GM23338 (cell line): Measurements from ENCODE around the gene RFX7. TPM values are rescaled to one million over a fixed set of nuclear protein-coding genes. Genes with fewer than 3 reads are reported as not detected.

Experiments used
- ATAC-seq: fragments of 200-7000 bp; cut with Tn5 transposase; 3 replicates; pipeline ENCODE4 v1.9.1; 2020
- DNase-seq: peaks from one replicate; pipeline ENCODE4 v3.0.0-alpha.2; 2015; ENCODE audit warnings: low spot score
- H2AFZ ChIP-seq: fragments of 200-600 bp; sonication (generic); 2 replicates; pipeline ENCODE4 v1.8.0; 2016; ENCODE audit warnings: antibody characterized with exemption, mild to moderate bottlenecking, moderate library complexity
- H3F3A ChIP-seq: fragments of 200-600 bp; sonication (generic); replicated peaks from 2 replicates; pipeline ENCODE4 v1.8.0; 2017; ENCODE audit warnings: antibody characterized with exemption, mixed run types, low read depth
- H3K27ac ChIP-seq: fragments of 200-600 bp; sonication (generic); 2 replicates; pipeline ENCODE4 v1.6.1; 2016; ENCODE audit warnings: low read depth
- H3K27me3 ChIP-seq: fragments of 200-600 bp; sonication (generic); 2 replicates; pipeline ENCODE4 v1.8.0; 2016; ENCODE audit warnings: mild to moderate bottlenecking, mixed run types, moderate library complexity; ENCODE audit not compliant: insufficient read depth
- H3K36me3 ChIP-seq: fragments of 200-600 bp; sonication (generic); 2 replicates; pipeline ENCODE4 v1.8.0; 2016; ENCODE audit warnings: mild to moderate bottlenecking; ENCODE audit not compliant: insufficient read depth
- H3K4me1 ChIP-seq: fragments of 200-600 bp; sonication (generic); 2 replicates; pipeline ENCODE4 v1.8.0; 2016; ENCODE audit warnings: mild to moderate bottlenecking, moderate library complexity; ENCODE audit not compliant: insufficient read depth
- H3K4me2 ChIP-seq: fragments of 200-600 bp; sonication (generic); 2 replicates; pipeline ENCODE4 v1.7.1; 2017; ENCODE audit warnings: mixed run types
- H3K4me3 ChIP-seq: fragments of 200-600 bp; sonication (generic); 2 replicates; pipeline ENCODE4 v1.6.1; 2016; ENCODE audit warnings: mixed run types
- H3K79me2 ChIP-seq: fragments of 200-600 bp; sonication (generic); replicated peaks from 2 replicates; pipeline ENCODE4 v1.8.0; 2017; ENCODE audit warnings: mild to moderate bottlenecking; ENCODE audit not compliant: insufficient read depth
- H3K9me2 ChIP-seq: fragments of 200-600 bp; sonication (generic); 2 replicates; pipeline ENCODE4 v1.8.0; 2017; ENCODE audit not compliant: insufficient read depth
- H4K20me1 ChIP-seq: fragments of 200-600 bp; sonication (generic); replicated peaks from 2 replicates; pipeline ENCODE4 v1.8.0; 2017; ENCODE audit warnings: mild to moderate bottlenecking; ENCODE audit not compliant: insufficient read depth
- H3K27ac Mint-ChIP-seq: 2 replicates; pipeline ENCODE4 v1.8.0; 2020; ENCODE audit warnings: inconsistent platforms, mild to moderate bottlenecking, moderate library complexity, mixed read lengths
- H3K27me3 Mint-ChIP-seq: 3 replicates; pipeline ENCODE4 v1.8.0; 2022; ENCODE audit warnings: low read depth, mild to moderate bottlenecking, moderate library complexity, mixed read lengths, inconsistent platforms; ENCODE audit not compliant: insufficient read depth, poor library complexity
- H3K36me3 Mint-ChIP-seq: 3 replicates; pipeline ENCODE4 v1.8.0; 2021; ENCODE audit warnings: low read depth, mild to moderate bottlenecking, inconsistent platforms, moderate library complexity, mixed read lengths
- H3K4me1 Mint-ChIP-seq: 3 replicates; pipeline ENCODE4 v1.8.0; 2020; ENCODE audit warnings: mild to moderate bottlenecking, inconsistent platforms, mixed read lengths
- H3K4me3 Mint-ChIP-seq: 3 replicates; pipeline ENCODE4 v1.8.0; 2021; ENCODE audit warnings: moderate library complexity, mild to moderate bottlenecking, inconsistent platforms, mixed read lengths
- H3K9me3 Mint-ChIP-seq: 3 replicates; pipeline ENCODE4 v1.8.0; 2020; ENCODE audit warnings: moderate library complexity, mild to moderate bottlenecking, inconsistent platforms, mixed read lengths
- CREB1 ChIP-seq: fragments of 250-450 bp; sonication (Bioruptor Pico); IDR thresholded peaks from 2 replicates; pipeline ENCODE4 v1.5.0; 2020; ENCODE audit warnings: low read depth, mild to moderate bottlenecking, moderate library complexity
- EZH2phosphoT487 ChIP-seq: fragments of 200-600 bp; sonication (generic); IDR thresholded peaks from one replicate; pipeline ENCODE4 v1.8.1; 2018; ENCODE audit warnings: antibody characterized with exemption; ENCODE audit not compliant: unreplicated experiment
- JUNB ChIP-seq: IDR thresholded peaks from one replicate; pipeline ENCODE4 v1.6.1; 2016; ENCODE audit warnings: antibody characterized with exemption; ENCODE audit not compliant: unreplicated experiment
- POLR2AphosphoS5 ChIP-seq: IDR thresholded peaks from 2 replicates; pipeline ENCODE4 v1.6.1; 2016; ENCODE audit warnings: antibody characterized with exemption, low read depth
- STAT1 ChIP-seq: IDR thresholded peaks from one replicate; pipeline ENCODE4 v1.6.1; 2016; ENCODE audit warnings: antibody characterized with exemption; ENCODE audit not compliant: unreplicated experiment
- ZNF331 ChIP-seq: fragments of 250-450 bp; sonication (Bioruptor Pico); IDR thresholded peaks from 2 replicates; pipeline ENCODE4 v1.5.0; 2020; ENCODE audit warnings: low read depth, mild to moderate bottlenecking, moderate library complexity
- polyA plus RNA-seq: library from polyadenylated mRNA; unstranded; fragments of >200 nt; fragmentation: Nextera tagmentation; extraction: Ambion mirVana; gene quantifications from 2 replicates; pipeline ENCODE4 v1.2.1, GENCODE V29; 2016
- total RNA-seq: library from RNA; depleted of rRNA; stranded (reverse); fragments of >200 nt; shearing (Covaris generic); gene quantifications from 2 replicates; pipeline ENCODE4 v1.2.3, GENCODE V29; 2014
- TF ChIP-seq, protein P1 (sequence below): IDR thresholded peaks from one replicate; pipeline ENCODE4 v1.6.1; 2018; ENCODE audit warnings: antibody characterized with exemption; ENCODE audit not compliant: unreplicated experiment
- TF ChIP-seq, protein P2 (sequence below), 2 experiments: fragments of 200-600 bp in 1 of 2; sonication (generic) in 1 of 2; conservative IDR thresholded peaks; 2 replicates each; pipeline versions ENCODE4 v1.5.1 to v1.6.1; 2016 to 2017; ENCODE audit warnings: antibody characterized with exemption in 2 of 2, low read depth in 2 of 2, mild to moderate bottlenecking in 2 of 2, moderate library complexity in 1 of 2
- TF ChIP-seq, protein P3 (sequence below): fragments of 250-450 bp; sonication (Bioruptor Pico); IDR thresholded peaks from 2 replicates; pipeline ENCODE4 v1.5.0; 2020; ENCODE audit warnings: mild to moderate bottlenecking, moderate library complexity

The RFX7 gene
- total and polyA plus RNA-seq, 2 experiments from 2014 or later = 17.6 to 33.6 TPM

DNA sequence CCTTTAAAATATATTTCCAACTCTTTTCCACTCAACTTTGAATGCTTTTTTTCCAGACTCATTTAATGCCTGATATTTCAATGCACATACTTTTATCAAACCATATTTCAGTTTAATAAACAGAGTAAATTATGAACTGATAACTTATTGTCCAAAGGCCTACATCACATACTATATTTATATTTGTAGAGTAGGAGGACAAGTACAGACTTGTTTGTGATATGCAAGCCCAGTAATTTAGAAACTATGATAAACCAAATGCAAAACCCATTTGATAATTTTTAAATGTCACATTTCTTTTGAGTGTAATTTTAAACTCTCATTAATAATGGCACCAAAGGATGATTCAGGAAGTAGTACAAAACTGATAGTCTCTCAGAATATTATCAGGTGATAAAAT, 3.3 kb downstream of the RFX7 start (continued):
- TF ChIP-seq, protein P1, sequence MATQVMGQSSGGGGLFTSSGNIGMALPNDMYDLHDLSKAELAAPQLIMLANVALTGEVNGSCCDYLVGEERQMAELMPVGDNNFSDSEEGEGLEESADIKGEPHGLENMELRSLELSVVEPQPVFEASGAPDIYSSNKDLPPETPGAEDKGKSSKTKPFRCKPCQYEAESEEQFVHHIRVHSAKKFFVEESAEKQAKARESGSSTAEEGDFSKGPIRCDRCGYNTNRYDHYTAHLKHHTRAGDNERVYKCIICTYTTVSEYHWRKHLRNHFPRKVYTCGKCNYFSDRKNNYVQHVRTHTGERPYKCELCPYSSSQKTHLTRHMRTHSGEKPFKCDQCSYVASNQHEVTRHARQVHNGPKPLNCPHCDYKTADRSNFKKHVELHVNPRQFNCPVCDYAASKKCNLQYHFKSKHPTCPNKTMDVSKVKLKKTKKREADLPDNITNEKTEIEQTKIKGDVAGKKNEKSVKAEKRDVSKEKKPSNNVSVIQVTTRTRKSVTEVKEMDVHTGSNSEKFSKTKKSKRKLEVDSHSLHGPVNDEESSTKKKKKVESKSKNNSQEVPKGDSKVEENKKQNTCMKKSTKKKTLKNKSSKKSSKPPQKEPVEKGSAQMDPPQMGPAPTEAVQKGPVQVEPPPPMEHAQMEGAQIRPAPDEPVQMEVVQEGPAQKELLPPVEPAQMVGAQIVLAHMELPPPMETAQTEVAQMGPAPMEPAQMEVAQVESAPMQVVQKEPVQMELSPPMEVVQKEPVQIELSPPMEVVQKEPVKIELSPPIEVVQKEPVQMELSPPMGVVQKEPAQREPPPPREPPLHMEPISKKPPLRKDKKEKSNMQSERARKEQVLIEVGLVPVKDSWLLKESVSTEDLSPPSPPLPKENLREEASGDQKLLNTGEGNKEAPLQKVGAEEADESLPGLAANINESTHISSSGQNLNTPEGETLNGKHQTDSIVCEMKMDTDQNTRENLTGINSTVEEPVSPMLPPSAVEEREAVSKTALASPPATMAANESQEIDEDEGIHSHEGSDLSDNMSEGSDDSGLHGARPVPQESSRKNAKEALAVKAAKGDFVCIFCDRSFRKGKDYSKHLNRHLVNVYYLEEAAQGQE = no peak
- TF ChIP-seq STAT1 (no peak), POLR2AphosphoS5 (no peak), EZH2phosphoT487 (no peak)
- TF ChIP-seq, protein P2, sequence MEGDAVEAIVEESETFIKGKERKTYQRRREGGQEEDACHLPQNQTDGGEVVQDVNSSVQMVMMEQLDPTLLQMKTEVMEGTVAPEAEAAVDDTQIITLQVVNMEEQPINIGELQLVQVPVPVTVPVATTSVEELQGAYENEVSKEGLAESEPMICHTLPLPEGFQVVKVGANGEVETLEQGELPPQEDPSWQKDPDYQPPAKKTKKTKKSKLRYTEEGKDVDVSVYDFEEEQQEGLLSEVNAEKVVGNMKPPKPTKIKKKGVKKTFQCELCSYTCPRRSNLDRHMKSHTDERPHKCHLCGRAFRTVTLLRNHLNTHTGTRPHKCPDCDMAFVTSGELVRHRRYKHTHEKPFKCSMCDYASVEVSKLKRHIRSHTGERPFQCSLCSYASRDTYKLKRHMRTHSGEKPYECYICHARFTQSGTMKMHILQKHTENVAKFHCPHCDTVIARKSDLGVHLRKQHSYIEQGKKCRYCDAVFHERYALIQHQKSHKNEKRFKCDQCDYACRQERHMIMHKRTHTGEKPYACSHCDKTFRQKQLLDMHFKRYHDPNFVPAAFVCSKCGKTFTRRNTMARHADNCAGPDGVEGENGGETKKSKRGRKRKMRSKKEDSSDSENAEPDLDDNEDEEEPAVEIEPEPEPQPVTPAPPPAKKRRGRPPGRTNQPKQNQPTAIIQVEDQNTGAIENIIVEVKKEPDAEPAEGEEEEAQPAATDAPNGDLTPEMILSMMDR (conservative IDR thresholded peaks at IDR 0.05; ENCODE audit: low read depth in 2 of 2) = no peak

DNA sequence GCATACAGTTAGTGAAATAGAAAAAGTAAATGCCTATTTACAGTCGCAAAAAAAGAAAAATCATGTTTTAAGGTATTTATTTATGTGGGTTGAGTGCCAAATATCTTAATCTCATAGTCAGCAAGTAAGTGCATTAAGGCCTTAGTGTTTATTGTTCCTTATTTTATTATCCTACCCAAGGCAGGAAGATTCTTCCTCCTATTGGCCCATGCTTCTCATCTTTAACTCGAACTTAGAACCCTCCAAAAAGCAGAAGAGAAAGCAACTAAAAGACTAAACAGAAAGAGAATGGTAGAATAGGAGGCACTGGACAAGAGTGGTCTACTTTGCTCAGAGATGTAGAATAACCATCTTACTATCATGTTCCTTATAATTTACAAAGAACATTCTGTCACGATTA, 7.5 kb downstream of the RFX7 start:
- H3K27ac Mint-ChIP-seq = no peak overlapping the region
- no peak overlapping the region for H2AFZ ChIP-seq
- no peaks in the 10 kb centered on the region for H3K27me3 ChIP-seq
- H3K4me3 ChIP-seq = no peak overlapping the region
- ATAC-seq = no peak
- no peak overlapping the region for H3K27ac ChIP-seq
- H3F3A ChIP-seq = no peaks in the 10 kb centered on the region
- peaks cover 40% of the 10 kb centered on the region for H3K9me3 Mint-ChIP-seq
- H3K36me3 Mint-ChIP-seq = peaks cover 67% of the 10 kb centered on the region
- H3K27me3 Mint-ChIP-seq = no peaks in the 10 kb centered on the region
- H3K4me1 ChIP-seq = peaks cover 28% of the 10 kb centered on the region
- DNase-seq = no peak
- no peaks in the 10 kb centered on the region for H3K9me2 ChIP-seq
- H3K4me2 ChIP-seq = no peak overlapping the region
- H3K4me1 Mint-ChIP-seq = peaks cover 24% of the 10 kb centered on the region
- H4K20me1 ChIP-seq = peaks cover 6% of the 10 kb centered on the region; the same call in 1 of the 2 replicates
- H3K4me3 Mint-ChIP-seq = no peak overlapping the region
- H3K79me2 ChIP-seq = peaks cover 100% of the 10 kb centered on the region
- H3K36me3 ChIP-seq = peaks cover 16% of the 10 kb centered on the region
- TF ChIP-seq ZNF331 (CRISPR knock-in tag) (no peak), EZH2phosphoT487 (no peak), POLR2AphosphoS5 (no peak), JUNB (no peak), CREB1 (CRISPR knock-in tag) (no peak)
- TF ChIP-seq, protein P1 = no peak
- TF ChIP-seq, protein P3, sequence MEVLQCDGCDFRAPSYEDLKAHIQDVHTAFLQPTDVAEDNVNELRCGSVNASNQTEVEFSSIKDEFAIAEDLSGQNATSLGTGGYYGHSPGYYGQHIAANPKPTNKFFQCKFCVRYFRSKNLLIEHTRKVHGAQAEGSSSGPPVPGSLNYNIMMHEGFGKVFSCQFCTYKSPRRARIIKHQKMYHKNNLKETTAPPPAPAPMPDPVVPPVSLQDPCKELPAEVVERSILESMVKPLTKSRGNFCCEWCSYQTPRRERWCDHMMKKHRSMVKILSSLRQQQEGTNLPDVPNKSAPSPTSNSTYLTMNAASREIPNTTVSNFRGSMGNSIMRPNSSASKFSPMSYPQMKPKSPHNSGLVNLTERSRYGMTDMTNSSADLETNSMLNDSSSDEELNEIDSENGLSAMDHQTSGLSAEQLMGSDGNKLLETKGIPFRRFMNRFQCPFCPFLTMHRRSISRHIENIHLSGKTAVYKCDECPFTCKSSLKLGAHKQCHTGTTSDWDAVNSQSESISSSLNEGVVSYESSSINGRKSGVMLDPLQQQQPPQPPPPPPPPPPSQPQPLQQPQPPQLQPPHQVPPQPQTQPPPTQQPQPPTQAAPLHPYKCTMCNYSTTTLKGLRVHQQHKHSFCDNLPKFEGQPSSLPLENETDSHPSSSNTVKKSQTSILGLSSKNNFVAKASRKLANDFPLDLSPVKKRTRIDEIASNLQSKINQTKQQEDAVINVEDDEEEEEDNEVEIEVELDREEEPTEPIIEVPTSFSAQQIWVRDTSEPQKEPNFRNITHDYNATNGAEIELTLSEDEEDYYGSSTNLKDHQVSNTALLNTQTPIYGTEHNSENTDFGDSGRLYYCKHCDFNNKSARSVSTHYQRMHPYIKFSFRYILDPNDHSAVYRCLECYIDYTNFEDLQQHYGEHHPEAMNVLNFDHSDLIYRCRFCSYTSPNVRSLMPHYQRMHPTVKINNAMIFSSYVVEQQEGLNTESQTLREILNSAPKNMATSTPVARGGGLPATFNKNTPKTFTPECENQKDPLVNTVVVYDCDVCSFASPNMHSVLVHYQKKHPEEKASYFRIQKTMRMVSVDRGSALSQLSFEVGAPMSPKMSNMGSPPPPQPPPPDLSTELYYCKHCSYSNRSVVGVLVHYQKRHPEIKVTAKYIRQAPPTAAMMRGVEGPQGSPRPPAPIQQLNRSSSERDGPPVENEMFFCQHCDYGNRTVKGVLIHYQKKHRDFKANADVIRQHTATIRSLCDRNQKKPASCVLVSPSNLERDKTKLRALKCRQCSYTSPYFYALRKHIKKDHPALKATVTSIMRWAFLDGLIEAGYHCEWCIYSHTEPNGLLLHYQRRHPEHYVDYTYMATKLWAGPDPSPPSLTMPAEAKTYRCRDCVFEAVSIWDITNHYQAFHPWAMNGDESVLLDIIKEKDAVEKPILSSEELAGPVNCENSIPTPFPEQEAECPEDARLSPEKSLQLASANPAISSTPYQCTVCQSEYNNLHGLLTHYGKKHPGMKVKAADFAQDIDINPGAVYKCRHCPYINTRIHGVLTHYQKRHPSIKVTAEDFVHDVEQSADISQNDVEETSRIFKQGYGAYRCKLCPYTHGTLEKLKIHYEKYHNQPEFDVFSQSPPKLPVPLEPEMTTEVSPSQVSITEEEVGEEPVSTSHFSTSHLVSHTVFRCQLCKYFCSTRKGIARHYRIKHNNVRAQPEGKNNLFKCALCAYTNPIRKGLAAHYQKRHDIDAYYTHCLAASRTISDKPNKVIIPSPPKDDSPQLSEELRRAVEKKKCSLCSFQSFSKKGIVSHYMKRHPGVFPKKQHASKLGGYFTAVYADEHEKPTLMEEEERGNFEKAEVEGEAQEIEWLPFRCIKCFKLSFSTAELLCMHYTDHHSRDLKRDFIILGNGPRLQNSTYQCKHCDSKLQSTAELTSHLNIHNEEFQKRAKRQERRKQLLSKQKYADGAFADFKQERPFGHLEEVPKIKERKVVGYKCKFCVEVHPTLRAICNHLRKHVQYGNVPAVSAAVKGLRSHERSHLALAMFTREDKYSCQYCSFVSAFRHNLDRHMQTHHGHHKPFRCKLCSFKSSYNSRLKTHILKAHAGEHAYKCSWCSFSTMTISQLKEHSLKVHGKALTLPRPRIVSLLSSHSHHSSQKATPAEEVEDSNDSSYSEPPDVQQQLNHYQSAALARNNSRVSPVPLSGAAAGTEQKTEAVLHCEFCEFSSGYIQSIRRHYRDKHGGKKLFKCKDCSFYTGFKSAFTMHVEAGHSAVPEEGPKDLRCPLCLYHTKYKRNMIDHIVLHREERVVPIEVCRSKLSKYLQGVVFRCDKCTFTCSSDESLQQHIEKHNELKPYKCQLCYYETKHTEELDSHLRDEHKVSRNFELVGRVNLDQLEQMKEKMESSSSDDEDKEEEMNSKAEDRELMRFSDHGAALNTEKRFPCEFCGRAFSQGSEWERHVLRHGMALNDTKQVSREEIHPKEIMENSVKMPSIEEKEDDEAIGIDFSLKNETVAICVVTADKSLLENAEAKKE = no peak
